OCI-LY3 (cell line): ENCODE data around the gene APOBEC3F.

Source experiments
- H2AFZ ChIP-seq: fragments of 200-600, 300-600 bp; shearing (Covaris generic); 2 replicates; pipeline ENCODE4 v1.6.0; 2014; ENCODE audit warnings: antibody characterized with exemption, low read depth, low read length
- H3K27ac ChIP-seq: fragments of 200-600, 300-600 bp; sonication (generic); 2 replicates; pipeline ENCODE4 v1.5.1; 2014; ENCODE audit warnings: mild to moderate bottlenecking, low read length, moderate library complexity, mixed read lengths
- H3K27me3 ChIP-seq: fragments of 200-600, 300-600 bp; sonication (generic); 2 replicates; pipeline ENCODE4 v1.6.1; 2014; ENCODE audit warnings: low read depth, low read length, mixed read lengths
- H3K36me3 ChIP-seq: fragments of 200-600, 300-600 bp; sonication (generic); replicated peaks from 2 replicates; pipeline ENCODE3; 2014; ENCODE audit warnings: low read depth, low read length, mixed read lengths
- H3K4me1 ChIP-seq: fragments of 300-600, 200-600 bp; sonication (generic); 2 replicates; pipeline ENCODE4 v1.6.1; 2014; ENCODE audit warnings: low read length, mixed read lengths
- H3K4me2 ChIP-seq: fragments of 200-600, 300-600 bp; sonication (generic); 2 replicates; pipeline ENCODE4 v1.6.1; 2014; ENCODE audit warnings: low read length, mixed read lengths
- H3K4me3 ChIP-seq: fragments of 300-600, 200-600 bp; sonication (generic); 2 replicates; pipeline ENCODE4 v1.5.1; 2014; ENCODE audit warnings: antibody characterized with exemption, mild to moderate bottlenecking, low read length, moderate library complexity
- H3K79me2 ChIP-seq: fragments of 300-600, 200-600 bp; shearing (Covaris generic); 2 replicates; pipeline ENCODE4 v1.6.1; 2014; ENCODE audit warnings: mild to moderate bottlenecking, low read length, mixed read lengths
- H3K9ac ChIP-seq: fragments of 300-600, 200-600 bp; shearing (Covaris generic); 2 replicates; pipeline ENCODE4 v1.6.0; 2014; ENCODE audit warnings: mild to moderate bottlenecking, low read length, moderate library complexity
- H3K9me3 ChIP-seq: fragments of 200-600, 300-600 bp; shearing (Covaris generic); 2 replicates; pipeline ENCODE4 v1.6.1; 2014; ENCODE audit warnings: low read length, mixed read lengths; ENCODE audit not compliant: insufficient read depth
- H4K20me1 ChIP-seq: fragments of 200-600, 300-600 bp; sonication (generic); 2 replicates; pipeline ENCODE4 v1.6.1; 2016; ENCODE audit warnings: low read length, mixed read lengths; ENCODE audit not compliant: insufficient read depth
- CTCF ChIP-seq: fragments of 200-600, 300-600 bp; sonication (generic); IDR thresholded peaks from 2 replicates; pipeline ENCODE4 v1.5.1; 2014; ENCODE audit warnings: antibody characterized with exemption, low read length, low read depth
- EZH2phosphoT487 ChIP-seq: fragments of 200-600 bp; shearing (Covaris generic); IDR thresholded peaks from 2 replicates; pipeline ENCODE4 v1.6.1; 2018; ENCODE audit warnings: antibody characterized with exemption, mixed run types, low read depth

The APOBEC3F gene

GRCh38 chr22:39021552-39022250 lies 19.0 kb upstream of the APOBEC3F start:
- H4K20me1 ChIP-seq = no peaks in the 10 kb centered on the region
- H3K79me2 ChIP-seq = no peaks in the 10 kb centered on the region
- no peaks in the 10 kb centered on the region for H3K27me3 ChIP-seq
- H3K27ac ChIP-seq = no peak overlapping the region
- no peaks in the 10 kb centered on the region for H3K9me3 ChIP-seq
- H3K9ac ChIP-seq = peak overlapping the region; percentile 59
- H3K4me3 ChIP-seq = peak overlapping the region; percentile 73
- TF ChIP-seq EZH2phosphoT487 (no peak), CTCF (no peak)
- peak overlapping the region; percentile 57 for H3K4me2 ChIP-seq
- peaks cover 9% of the 10 kb centered on the region for H3K4me1 ChIP-seq
- peaks cover 2% of the 10 kb centered on the region for H3K36me3 ChIP-seq
- no peak overlapping the region for H2AFZ ChIP-seq

- TF ChIP-seq EZH2phosphoT487 (no peak), CTCF (no peak)
- no peaks in the 10 kb centered on the region for H4K20me1 ChIP-seq
- no peak overlapping the region for H2AFZ ChIP-seq
- H3K4me1 ChIP-seq = peaks cover 16% of the 10 kb centered on the region
- H3K27me3 ChIP-seq = no peaks in the 10 kb centered on the region
- no peak overlapping the region for H3K9ac ChIP-seq
- no peaks in the 10 kb centered on the region for H3K79me2 ChIP-seq
- H3K27ac ChIP-seq = no peak overlapping the region
- H3K4me2 ChIP-seq = no peak overlapping the region
- peaks cover 2% of the 10 kb centered on the region for H3K36me3 ChIP-seq
- H3K4me3 ChIP-seq = no peak overlapping the region
- H3K9me3 ChIP-seq = no peaks in the 10 kb centered on the region
Observed at GRCh38 chr22:39024519-39025308, 15.9 kb upstream of the APOBEC3F start.

- Histone ChIP-seq H4K20me1 (no peaks in the 10 kb centered on the region), H3K9me3 (no peaks in the 10 kb centered on the region), H3K9ac (no peak overlapping the region), H3K4me3 (no peak overlapping the region), H3K27me3 (no peaks in the 10 kb centered on the region), H3K4me1 (peaks cover 10% of the 10 kb centered on the region), H3K4me2 (no peak overlapping the region), H3K27ac (no peak overlapping the region), H3K36me3 (peaks cover 2% of the 10 kb centered on the region), H2AFZ (no peak overlapping the region), H3K79me2 (no peaks in the 10 kb centered on the region)
- TF ChIP-seq CTCF = no peak
- TF ChIP-seq EZH2phosphoT487 = no peak
Observed at GRCh38 chr22:39026509-39027150, 14.0 kb upstream of the APOBEC3F start.

DNA sequence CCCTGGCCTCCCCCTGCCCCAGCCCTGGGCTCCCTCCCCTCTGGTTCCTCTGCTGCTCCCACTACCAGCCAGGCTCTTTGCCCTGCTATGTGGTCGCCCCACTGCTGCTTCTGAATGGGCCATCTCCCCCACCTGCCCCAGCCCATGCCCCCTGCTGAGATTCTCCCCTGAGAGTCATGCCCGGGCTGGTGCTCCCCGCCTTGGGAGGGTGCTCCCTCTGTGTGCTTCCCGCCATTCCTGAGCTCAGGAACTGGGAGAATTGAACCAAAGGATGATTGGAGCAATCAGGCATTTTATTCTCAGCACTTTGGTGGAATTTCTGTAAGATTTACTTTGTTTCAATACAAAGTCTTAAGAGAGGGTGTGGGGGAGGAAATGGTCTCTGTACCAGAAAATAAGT lies 12.9 kb upstream of the APOBEC3F start:
- H3K79me2 ChIP-seq = no peaks in the 10 kb centered on the region
- H3K27me3 ChIP-seq = no peaks in the 10 kb centered on the region
- no peaks in the 10 kb centered on the region for H4K20me1 ChIP-seq
- H3K4me2 ChIP-seq = no peak overlapping the region
- H3K27ac ChIP-seq = no peak overlapping the region
- no peak overlapping the region for H3K4me3 ChIP-seq
- peaks cover 2% of the 10 kb centered on the region for H3K36me3 ChIP-seq
- no peaks in the 10 kb centered on the region for H3K9me3 ChIP-seq
- no peak for TF ChIP-seq EZH2phosphoT487
- TF ChIP-seq CTCF = no peak
- H3K4me1 ChIP-seq = peaks cover 7% of the 10 kb centered on the region
- no peak overlapping the region for H3K9ac ChIP-seq
- H2AFZ ChIP-seq = no peak overlapping the region
